SK-N-SH (cell line): ENCODE measurements around the gene INTS14.

Experiments used
- CHD2 ChIP-seq: fragments of 150-350 bp; IDR thresholded peaks from 2 replicates; pipeline ENCODE4 v1.6.1; 2018; ENCODE audit warnings: low read length; ENCODE audit not compliant: partially characterized antibody
- CTCF ChIP-seq: fragments of 200-600 bp; sonication (generic); IDR thresholded peaks from 2 replicates; pipeline ENCODE4 v1.6.1; 2017; ENCODE audit warnings: antibody characterized with exemption, mild to moderate bottlenecking, moderate library complexity
- EP300 ChIP-seq, 2 experiments: IDR thresholded peaks; 2 replicates each; pipeline versions ENCODE4 v1.4.0 to v1.6.1; 2012; ENCODE audit warnings: borderline replicate concordance in 1 of 2, low read depth in 1 of 2, low read length in 1 of 2
- EZH2phosphoT487 ChIP-seq: fragments of 200-600 bp; sonication (generic); IDR thresholded peaks from 2 replicates; pipeline ENCODE4 v1.6.1; 2017; ENCODE audit warnings: low read depth, mixed run types, mild to moderate bottlenecking, antibody characterized with exemption, moderate library complexity, borderline replicate concordance
- FOXJ3 ChIP-seq: sonication (generic); formaldehyde crosslinking; IDR thresholded peaks from 2 replicates; pipeline ENCODE4 v1.5.1; 2020; ENCODE audit warnings: mild to moderate bottlenecking, missing genetic modification reagents
- GABPA ChIP-seq: IDR thresholded peaks from 2 replicates; pipeline ENCODE4 v1.4.0; 2012; ENCODE audit warnings: low read depth, mild to moderate bottlenecking
- MEF2A ChIP-seq: IDR thresholded peaks from 2 replicates; pipeline ENCODE4 v1.4.0; 2012; ENCODE audit warnings: low read depth, borderline replicate concordance
- NRF1 ChIP-seq: IDR thresholded peaks from 2 replicates; pipeline ENCODE4 v1.6.1; 2012; ENCODE audit warnings: low read depth, mild to moderate bottlenecking, low read length
- RFX5 ChIP-seq: IDR thresholded peaks from 2 replicates; pipeline ENCODE4 v1.6.1; 2012; ENCODE audit warnings: mild to moderate bottlenecking, improper control_type of control experiment, low read length
- SIN3A ChIP-seq: IDR thresholded peaks from 2 replicates; pipeline ENCODE4 v1.6.1; 2012; ENCODE audit warnings: low read depth, mild to moderate bottlenecking, low read length, moderate library complexity, borderline replicate concordance
- ZBTB33 ChIP-seq: IDR thresholded peaks from 2 replicates; pipeline ENCODE4 v1.4.0; 2012; ENCODE audit warnings: low read depth, borderline replicate concordance

GRCh38 chr15:65558997-65559760 is 51.8 kb downstream of the INTS14 start:
- TF ChIP-seq EZH2phosphoT487 (no peak), CTCF (no peak), CHD2 (peak; percentile 25), RFX5 (no peak), NRF1 (no peak), GABPA (no peak), FOXJ3 (no peak), ZBTB33 (no peak), EP300 (IDR thresholded peaks at IDR 0.05; ENCODE audit: borderline replicate concordance in 1 of 2, low read depth in 1 of 2, low read length in 1 of 2) (peak in 1 of 2 experiments; percentile 67; a peak in 2 of 4 replicates), SIN3A (no peak), MEF2A (no peak)
